Mesothelial cell of epicardium (in vitro differentiated cells): Measurements from ENCODE around the gene DOCK4. TPM values are rescaled to one million over a fixed set of nuclear protein-coding genes. Genes with fewer than 3 reads are reported as not detected.

Experiments used
- DNase-seq, 2 experiments: peaks; one replicate each; pipeline ENCODE4 v3.0.0; 2021; ENCODE audit warnings: low spot score in 2 of 2; ENCODE audit not compliant: unreplicated experiment in 2 of 2
- H3K27ac Mint-ChIP-seq: 2 replicates; pipeline ENCODE4 v1.8.0; 2021; ENCODE audit warnings: mixed read lengths
- H3K27me3 Mint-ChIP-seq: 2 replicates; pipeline ENCODE4 v1.8.0; 2021; ENCODE audit warnings: low read depth, mixed read lengths
- H3K36me3 Mint-ChIP-seq: 2 replicates; pipeline ENCODE4 v1.8.0; 2021; ENCODE audit warnings: mixed read lengths
- H3K4me1 Mint-ChIP-seq: 2 replicates; pipeline ENCODE4 v1.8.0; 2021; ENCODE audit warnings: mixed read lengths
- H3K4me3 Mint-ChIP-seq: 2 replicates; pipeline ENCODE4 v1.8.0; 2021; ENCODE audit warnings: mild to moderate bottlenecking, moderate library complexity, mixed read lengths
- H3K9me3 Mint-ChIP-seq: 2 replicates; pipeline ENCODE4 v1.8.0; 2021; ENCODE audit warnings: mixed read lengths
- total RNA-seq: library from RNA; stranded (reverse); gene quantifications from 3 replicates; pipeline ENCODE4 v1.2.1, GENCODE V29; 2021
- TF ChIP-seq, protein P1 (sequence below): fragments of 200-600 bp; sonication (generic); IDR thresholded peaks from one replicate; pipeline ENCODE4 v1.5.0; 2021; ENCODE audit warnings: antibody characterized with exemption; ENCODE audit not compliant: unreplicated experiment

DOCK4 gene
- total RNA-seq, 1 donor from 2014 or later, result 27.7 TPM

DNA sequence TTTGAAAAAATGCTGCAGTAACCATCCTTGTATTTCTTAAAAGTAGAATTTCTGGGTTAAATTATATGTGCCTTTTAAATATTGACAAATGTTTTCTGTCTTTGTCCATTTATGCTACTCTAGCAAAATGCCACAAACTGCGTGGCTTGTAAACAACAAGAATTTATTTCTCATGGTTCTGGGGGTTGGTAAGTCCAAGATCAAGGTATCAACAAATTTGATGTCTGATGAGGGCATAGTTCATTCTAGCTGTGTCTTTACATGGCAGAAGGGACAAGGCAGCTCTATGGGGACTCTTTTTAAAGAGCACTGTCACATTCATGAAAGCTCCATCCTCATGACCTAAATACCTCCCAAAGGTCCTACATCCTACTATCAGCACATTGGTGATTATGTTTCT lies 27.9 kb upstream of the DOCK4 start:
- no peak for DNase-seq
- Mint-ChIP-seq H3K4me3 (no peak overlapping the region), H3K27me3 (no peaks in the 10 kb centered on the region), H3K4me1 (peaks cover 6% of the 10 kb centered on the region), H3K9me3 (peaks cover 3% of the 10 kb centered on the region), H3K36me3 (no peaks in the 10 kb centered on the region), H3K27ac (no peak overlapping the region)
- TF ChIP-seq, protein P1, sequence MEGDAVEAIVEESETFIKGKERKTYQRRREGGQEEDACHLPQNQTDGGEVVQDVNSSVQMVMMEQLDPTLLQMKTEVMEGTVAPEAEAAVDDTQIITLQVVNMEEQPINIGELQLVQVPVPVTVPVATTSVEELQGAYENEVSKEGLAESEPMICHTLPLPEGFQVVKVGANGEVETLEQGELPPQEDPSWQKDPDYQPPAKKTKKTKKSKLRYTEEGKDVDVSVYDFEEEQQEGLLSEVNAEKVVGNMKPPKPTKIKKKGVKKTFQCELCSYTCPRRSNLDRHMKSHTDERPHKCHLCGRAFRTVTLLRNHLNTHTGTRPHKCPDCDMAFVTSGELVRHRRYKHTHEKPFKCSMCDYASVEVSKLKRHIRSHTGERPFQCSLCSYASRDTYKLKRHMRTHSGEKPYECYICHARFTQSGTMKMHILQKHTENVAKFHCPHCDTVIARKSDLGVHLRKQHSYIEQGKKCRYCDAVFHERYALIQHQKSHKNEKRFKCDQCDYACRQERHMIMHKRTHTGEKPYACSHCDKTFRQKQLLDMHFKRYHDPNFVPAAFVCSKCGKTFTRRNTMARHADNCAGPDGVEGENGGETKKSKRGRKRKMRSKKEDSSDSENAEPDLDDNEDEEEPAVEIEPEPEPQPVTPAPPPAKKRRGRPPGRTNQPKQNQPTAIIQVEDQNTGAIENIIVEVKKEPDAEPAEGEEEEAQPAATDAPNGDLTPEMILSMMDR, result no peak

DNA sequence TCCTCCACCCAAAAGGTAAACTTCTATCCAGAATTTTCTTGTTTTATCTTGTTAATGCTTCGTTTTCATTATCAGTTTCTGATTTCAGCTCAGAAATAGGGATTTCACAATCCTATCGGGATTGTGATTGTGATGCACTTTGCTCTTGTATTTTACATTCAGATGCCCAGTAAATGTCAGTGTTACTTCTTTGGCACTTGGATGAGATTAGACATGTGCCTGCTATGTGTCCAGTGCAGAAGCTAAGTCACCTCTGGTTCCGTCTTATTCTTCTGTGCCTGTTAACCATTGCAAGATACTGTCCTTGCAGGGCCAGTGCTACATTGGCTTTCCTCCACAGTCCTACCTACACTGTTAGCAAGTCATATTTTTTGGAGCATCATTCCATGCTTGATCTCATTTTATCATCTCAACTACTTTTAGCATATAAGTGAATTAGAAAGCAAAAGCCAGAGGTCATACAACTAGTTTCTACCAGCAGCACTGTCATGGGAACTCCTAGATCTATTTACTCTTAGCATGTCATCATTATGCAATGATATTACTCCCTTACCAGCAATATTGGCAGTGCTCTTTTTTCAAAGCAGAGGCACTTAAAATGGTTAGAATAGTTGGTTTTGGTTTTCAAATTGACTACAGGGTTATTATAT lies 27.0 kb upstream of the DOCK4 start:
- Mint-ChIP-seq H3K9me3 (no peaks in the 10 kb centered on the region), H3K36me3 (no peaks in the 10 kb centered on the region), H3K27me3 (no peaks in the 10 kb centered on the region), H3K4me1 (peaks cover 6% of the 10 kb centered on the region), H3K27ac (no peak overlapping the region), H3K4me3 (no peak overlapping the region)
- TF ChIP-seq, protein P1, result no peak
- no peak for DNase-seq

DNA sequence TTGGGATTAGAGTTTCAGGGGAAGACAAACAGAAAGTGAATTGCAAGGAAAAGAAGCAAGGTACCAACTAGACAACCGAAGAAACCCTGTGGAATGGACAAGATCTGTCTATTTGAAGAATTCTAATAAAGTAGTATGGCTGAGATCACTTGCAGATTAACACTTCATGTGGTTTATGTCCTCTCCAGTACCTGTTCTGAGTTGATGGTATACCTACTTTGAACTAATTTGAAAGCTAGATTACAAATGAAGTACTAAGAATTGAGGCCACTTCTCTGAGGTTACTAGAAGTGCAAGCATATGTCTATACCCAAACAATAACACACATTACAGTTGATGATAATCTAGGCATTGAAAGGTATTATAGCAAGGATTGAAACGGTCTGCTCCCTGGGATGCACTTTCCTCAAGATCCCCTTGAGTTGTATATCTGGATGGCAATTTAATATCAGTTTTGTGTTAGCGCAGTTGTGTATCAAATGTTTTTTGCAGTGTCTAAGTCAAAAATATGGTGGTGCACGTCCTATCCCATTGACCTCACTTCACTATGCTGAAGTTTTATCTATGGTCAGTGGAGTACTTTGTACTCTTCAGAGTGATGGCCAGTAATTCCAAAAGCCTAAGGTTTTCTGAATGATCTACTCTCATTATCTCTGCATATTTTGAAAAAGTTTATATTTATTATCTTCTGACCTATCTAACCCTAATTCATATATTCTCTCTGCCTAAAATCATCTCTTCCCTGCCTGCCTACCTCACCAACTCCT lies 26.2 kb upstream of the DOCK4 start:
- Mint-ChIP-seq H3K4me1 (peaks cover 6% of the 10 kb centered on the region), H3K9me3 (no peaks in the 10 kb centered on the region), H3K27ac (no peak overlapping the region), H3K4me3 (no peak overlapping the region), H3K27me3 (no peaks in the 10 kb centered on the region), H3K36me3 (no peaks in the 10 kb centered on the region)
- TF ChIP-seq, protein P1, result no peak
- DNase-seq, result no peak

DNA sequence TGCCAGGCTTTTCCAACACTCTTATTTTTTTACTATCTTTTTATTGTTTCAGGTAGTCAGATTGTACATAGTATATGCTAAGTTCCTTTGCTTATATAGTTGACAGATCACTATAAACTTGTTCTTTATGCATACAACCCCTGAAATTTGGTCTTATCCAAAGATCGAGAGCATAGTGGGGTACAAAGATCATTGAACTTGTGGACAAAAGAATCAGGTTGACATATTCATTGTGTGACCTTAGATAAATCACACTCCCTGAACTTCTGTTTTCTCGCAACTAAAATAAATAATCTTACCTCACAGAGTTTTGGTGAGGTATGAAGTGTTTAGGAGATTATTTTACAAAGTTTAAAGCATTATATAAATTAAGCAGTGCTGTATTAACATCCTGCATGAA lies 22.4 kb upstream of the DOCK4 start:
- Mint-ChIP-seq H3K27me3 (no peaks in the 10 kb centered on the region), H3K4me1 (peaks cover 19% of the 10 kb centered on the region), H3K4me3 (no peak overlapping the region)

DNA sequence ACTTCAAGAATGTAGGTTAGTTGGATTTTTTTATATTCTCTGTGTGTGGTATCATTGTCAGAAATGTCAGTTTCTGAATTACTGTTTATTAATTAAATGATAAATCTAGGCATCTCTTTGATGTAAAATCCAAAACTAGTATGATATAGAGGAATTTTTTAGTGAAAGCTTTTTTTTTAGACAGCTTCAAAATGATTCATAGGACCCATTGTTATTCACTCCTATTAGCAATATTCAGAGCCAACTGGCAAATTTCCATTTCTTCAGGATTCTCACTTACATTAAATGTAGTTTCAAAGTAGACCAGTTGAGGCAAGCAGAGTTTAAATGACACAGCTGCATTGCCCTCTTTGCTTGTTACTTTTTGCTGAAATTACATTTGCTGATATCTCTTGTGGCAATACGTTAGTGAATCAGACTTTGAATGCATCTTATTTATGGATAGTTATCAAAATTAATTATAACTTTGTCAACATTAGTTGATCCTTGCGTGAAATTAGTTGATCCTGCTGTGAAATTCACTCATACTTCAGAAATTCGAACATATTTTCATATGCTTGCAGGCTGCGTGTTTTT lies 20.6 kb upstream of the DOCK4 start:
- peaks cover 19% of the 10 kb centered on the region for H3K4me1 Mint-ChIP-seq
- H3K9me3 Mint-ChIP-seq, result peaks cover 12% of the 10 kb centered on the region
- TF ChIP-seq, protein P1, result no peak
- H3K4me3 Mint-ChIP-seq, result no peak overlapping the region
- H3K27ac Mint-ChIP-seq, result no peak overlapping the region
- peaks cover 9% of the 10 kb centered on the region for H3K36me3 Mint-ChIP-seq
- H3K27me3 Mint-ChIP-seq, result no peaks in the 10 kb centered on the region
- no peak for DNase-seq

More for the DNA sequence above, 22.4 kb upstream of the DOCK4 start:
- Mint-ChIP-seq H3K36me3 (peaks cover 3% of the 10 kb centered on the region), H3K27ac (no peak overlapping the region), H3K9me3 (peaks cover 8% of the 10 kb centered on the region)
- TF ChIP-seq, protein P1, result no peak
- DNase-seq, result no peak
